ENCODE results near the gene DSCAM.

Gene DSCAM

GRCh38 chr21:40723317-40723716 lies 123.6 kb downstream of the DSCAM start:
- no peak overlapping the region for H3K4me3 ChIP-seq (replicated peaks; ENCODE audit: low read depth, low read length)
- no peak for TF ChIP-seq CTCF (IDR thresholded peaks at IDR 0.05; ENCODE audit: low read depth, low read length, missing control alignments)
- DNase-seq (ENCODE audit: extremely low read depth, low read depth) = no peak

- TF ChIP-seq CTCF (IDR thresholded peaks at IDR 0.05; ENCODE audit: low read depth, low read length, missing control alignments) = no peak
- no peak for DNase-seq (ENCODE audit: extremely low read depth, low read depth)
- H3K4me3 ChIP-seq (replicated peaks; ENCODE audit: low read depth, low read length) = no peak overlapping the region
Observed at GRCh38 chr21:40719615-40720014, 127.3 kb downstream of the DSCAM start.

GRCh38 chr21:40717028-40717427 lies 129.9 kb downstream of the DSCAM start:
- no peak overlapping the region for H3K4me3 ChIP-seq (replicated peaks; ENCODE audit: low read depth, low read length)
- no peak for TF ChIP-seq CTCF (IDR thresholded peaks at IDR 0.05; ENCODE audit: low read depth, low read length, missing control alignments)
- no peak for DNase-seq (ENCODE audit: extremely low read depth, low read depth)

GRCh38 chr21:40714536-40714935 lies 132.4 kb downstream of the DSCAM start:
- TF ChIP-seq CTCF (IDR thresholded peaks at IDR 0.05; ENCODE audit: low read depth, low read length, missing control alignments) = no peak
- H3K4me3 ChIP-seq (replicated peaks; ENCODE audit: low read depth, low read length) = no peak overlapping the region
- no peak for DNase-seq (ENCODE audit: extremely low read depth, low read depth)

- DNase-seq (ENCODE audit: extremely low read depth, low read depth) = no peak
- H3K4me3 ChIP-seq (replicated peaks; ENCODE audit: low read depth, low read length) = no peak overlapping the region
- no peak for TF ChIP-seq CTCF (IDR thresholded peaks at IDR 0.05; ENCODE audit: low read depth, low read length, missing control alignments)
Observed at GRCh38 chr21:40707656-40708244, 139.2 kb downstream of the DSCAM start.

GRCh38 chr21:40706806-40707655 lies 139.9 kb downstream of the DSCAM start:
- TF ChIP-seq CTCF (IDR thresholded peaks at IDR 0.05; ENCODE audit: low read depth, low read length, missing control alignments) = no peak

More at GRCh38 chr21:40706806-40707655, 139.9 kb downstream of the DSCAM start:
- H3K4me3 ChIP-seq (replicated peaks; ENCODE audit: low read depth, low read length) = no peak overlapping the region
- DNase-seq (ENCODE audit: extremely low read depth, low read depth) = no peak
